HG03558 (cell line): ENCODE results near the gene INTS1.

Experiments used
- ATAC-seq: cut with Tn5 transposase; IDR thresholded peaks from one replicate; pipeline ENCODE4 v1.9.1; 2021; ENCODE audit warnings: moderate number of reproducible peaks; ENCODE audit not compliant: unreplicated experiment; ENCODE audit errors: extremely low read depth

The INTS1 gene

GRCh38 chr7:1422512-1423263 lies 81.5 kb downstream of the INTS1 start:
- ATAC-seq, result no peak

- ATAC-seq, result no peak
These were observed 82.2 kb downstream of the INTS1 start for GRCh38 chr7:1421946-1422345.

- ATAC-seq, result no peak
These were observed 83.0 kb downstream of the INTS1 start for GRCh38 chr7:1421020-1421790.
